Suppressor macrophage (primary cell): Measurements from ENCODE around the gene SPON1.

Experiments used
- DNase-seq, 4 experiments: peaks; one replicate each; pipeline ENCODE4 v3.0.0-alpha.2; 2020 to 2022

Gene SPON1

DNA sequence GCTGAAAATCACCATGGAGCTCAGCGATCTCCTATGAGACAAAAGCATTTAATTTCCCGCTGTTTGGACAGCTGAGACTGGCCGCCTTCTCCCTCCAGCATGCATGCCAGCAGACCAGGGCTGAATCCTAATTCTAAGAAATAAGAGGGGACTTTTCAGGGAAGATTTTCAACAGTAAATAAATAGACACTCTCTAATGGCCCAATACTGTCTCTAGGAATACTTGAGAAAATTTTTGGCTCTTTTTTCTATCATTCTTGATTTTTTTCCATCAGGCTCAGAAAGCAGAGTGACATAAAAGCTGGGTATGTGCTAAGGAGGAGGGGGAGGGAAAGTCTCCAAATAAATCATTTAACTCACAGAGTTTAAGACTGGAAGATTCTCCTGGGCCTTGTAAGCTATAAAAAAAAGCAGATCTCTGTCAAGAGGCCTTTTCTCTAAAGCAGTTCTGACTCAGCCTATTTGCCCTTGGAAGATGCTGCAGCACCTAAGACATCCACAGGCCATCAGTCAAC lies 17.6 kb upstream of the SPON1 start:
- DNase-seq = no peak

DNA sequence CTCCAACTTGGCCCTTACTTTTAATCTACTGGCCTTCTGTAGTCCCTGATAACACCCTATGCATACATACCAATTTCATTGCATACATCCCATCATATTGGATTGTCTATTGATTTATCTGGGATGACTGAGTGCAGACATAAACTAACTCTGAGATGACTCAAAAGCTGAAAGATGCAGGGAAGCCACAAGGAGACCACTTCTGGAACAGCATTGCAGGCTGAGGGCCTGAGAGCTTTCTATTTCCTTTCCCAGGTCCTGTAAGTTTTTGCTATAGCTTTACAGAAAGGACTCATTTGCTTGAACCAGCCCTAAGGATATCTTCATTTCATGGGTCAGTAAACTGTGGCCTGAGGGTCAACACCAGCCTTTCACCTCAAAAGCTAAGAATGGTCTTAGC lies 15.1 kb upstream of the SPON1 start:
- no peak for DNase-seq

DNA sequence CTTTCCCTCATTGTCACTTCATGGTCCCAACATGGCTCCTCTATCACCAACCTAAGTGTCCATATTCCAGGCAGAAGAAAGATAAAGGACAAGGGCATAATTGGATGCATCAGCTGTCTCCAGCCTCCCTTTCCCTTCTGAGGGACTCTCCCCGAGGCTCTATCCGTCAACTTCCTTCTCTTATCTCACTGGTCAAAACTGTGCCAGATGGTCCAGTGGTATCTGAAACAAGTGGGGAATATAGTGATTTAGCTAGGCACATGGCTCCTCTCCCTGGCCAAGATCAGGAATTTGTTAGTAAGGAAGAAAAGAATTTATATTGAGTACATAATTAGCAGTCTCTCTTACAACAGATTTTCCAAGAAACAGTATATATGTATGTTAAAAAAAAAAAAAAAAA lies 12.6 kb upstream of the SPON1 start:
- peak in 3 of 4 experiments; percentile 24 to 31 (median 27) for DNase-seq

DNA sequence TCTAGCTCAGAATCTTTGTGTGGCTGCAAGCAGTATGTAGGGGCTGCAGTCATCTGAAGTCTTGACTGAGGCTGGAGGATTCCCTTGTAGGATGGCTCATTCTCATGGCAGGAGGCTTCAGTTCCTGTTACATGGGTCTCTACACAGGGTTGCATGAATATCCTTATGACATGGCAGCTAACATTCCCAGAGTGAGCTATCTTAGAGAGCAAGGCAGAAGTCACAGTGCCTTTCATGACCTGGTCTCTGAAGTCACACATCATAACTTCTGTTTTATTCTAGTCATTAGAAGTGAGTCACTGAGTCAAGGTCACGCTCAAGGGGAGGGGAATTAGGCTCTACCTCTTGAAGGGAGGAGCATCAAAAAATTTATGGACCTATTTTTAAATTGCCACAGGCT lies 10.3 kb upstream of the SPON1 start:
- peak; percentile 51 to 83 (median 66) for DNase-seq

DNA sequence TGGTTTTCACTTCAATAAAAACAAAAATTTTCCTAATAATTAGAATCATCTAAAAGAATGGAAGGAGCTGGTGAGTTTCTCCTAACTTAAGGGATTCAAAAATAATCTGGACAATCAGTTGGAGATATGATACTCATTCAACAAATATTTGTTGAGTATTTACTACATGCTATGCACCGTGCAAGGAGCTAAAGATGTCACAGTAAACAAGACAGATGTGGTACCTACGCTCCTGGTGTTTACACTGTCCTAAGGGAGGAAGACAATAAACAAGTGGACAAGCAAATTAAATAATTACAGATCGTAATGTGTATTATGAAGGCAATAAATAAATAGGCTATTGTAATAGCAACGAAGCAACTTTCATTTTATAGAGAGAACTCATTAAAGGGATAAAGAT lies 9.9 kb upstream of the SPON1 start:
- no peak for DNase-seq

DNA sequence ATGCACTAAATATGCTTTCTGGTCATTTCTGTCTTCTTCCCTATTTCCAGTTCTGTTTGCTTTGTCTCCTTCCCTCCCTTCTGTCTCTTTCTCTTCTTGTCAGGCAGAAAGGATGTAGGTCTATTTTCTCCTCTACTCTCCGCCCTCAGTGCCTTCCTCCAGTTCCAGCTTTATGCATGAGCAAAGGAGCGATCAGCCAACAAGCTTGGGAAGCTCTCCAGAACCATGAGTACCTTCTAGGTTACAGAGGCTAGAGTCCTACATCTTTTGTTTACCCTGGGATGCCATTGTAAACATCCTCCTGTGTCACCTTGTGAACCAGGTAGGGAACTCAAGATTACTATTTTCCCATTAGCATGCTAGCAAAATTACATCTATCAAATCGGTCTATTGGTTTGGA lies 7.9 kb upstream of the SPON1 start:
- DNase-seq = no peak

DNA sequence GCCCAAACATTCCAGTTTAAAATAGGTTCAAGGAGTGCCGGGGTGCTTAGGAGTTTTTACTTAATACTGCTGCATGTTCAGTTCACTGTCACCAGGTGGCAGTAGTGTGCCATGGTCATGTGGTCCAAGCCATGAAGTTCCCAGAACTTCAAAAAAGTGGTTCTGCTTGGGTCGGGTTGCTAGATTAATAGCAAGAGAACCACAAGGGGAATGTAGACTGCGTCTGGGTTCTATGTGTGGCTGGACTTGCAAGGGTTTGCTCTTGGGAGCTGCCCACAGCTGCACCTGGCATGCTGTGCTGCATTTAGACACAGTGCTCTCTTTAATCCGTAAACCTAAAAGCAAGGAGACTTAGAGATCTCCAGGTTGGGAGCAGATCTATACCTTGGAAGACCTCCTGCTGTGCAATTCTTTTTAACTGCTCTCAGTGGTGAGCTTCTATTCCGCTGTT lies 6.5 kb upstream of the SPON1 start:
- peak; percentile 78 to 89 (median 80) for DNase-seq

DNA sequence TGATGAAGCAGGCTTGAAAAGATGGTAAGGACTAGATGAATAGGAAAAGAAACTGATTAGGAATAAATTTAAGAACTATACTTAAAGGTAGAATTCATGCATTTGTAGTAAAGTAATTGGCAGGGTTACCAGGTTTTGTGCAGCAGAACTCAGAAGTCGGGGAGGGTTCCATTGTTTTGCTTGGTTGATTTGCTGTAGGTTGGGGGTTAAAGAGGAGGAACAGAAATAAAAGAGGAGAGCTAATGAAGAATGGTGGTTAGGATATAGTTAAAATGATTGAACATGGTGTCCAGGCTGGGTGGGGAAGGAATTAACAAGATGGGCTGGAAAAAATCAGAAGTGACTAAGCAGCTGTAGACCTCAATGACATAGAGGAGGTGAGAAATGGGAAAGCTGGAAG lies 5.5 kb upstream of the SPON1 start:
- DNase-seq = no peak

DNA sequence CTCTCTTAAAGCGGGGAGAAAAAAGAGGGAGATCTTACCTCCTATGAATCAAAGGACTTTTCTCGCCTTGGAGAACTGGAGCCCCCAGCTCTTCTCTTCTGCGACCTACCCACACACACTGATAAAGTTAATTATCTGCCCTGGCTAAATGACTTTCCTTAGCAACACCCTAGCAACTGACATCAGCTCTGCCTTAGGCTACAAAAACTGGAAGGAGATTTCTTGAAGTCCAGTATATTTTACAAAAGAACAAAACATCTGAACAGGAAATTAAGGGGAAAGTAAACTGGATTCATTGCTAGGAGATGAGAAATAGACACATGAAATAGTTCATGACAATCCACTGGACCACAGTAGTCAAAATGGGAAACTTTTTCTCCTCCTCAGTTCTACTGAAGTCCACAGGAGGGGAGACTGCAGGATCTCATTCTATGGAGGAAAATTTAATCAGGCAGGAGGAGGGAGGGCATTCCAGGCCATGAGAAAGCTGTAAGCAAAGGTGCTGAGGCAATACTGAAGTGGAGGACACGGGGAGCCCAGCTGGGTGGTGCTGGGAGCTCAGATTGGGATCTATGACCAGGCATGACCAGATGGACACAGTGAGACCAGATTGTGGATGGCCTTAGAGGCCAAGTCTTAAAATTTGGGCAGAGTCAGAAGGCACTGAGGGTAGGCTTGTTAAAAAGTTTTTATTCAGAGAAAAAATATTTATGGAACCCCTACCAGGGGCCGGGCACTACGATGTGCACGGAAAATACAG lies 3.7 kb upstream of the SPON1 start:
- no peak for DNase-seq

DNA sequence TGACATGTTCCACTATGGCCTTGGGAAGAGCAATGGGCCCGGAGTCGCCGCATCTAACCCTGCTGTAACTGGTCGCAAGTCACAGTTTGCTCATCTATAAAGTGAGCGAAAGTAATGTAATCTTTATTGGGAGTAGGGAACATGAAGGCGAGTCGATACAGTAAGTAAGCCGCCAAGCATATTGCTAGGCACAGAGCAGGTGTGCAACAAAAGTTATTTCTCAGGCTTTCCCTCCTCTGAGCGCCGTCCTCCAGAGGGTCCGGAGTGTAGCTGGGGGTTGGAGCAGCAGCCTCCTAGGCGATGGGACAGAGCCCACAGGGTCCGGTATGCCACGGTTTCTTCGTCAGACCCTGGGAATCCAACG lies 343 bp upstream of the SPON1 start:
- no peak for DNase-seq

DNA sequence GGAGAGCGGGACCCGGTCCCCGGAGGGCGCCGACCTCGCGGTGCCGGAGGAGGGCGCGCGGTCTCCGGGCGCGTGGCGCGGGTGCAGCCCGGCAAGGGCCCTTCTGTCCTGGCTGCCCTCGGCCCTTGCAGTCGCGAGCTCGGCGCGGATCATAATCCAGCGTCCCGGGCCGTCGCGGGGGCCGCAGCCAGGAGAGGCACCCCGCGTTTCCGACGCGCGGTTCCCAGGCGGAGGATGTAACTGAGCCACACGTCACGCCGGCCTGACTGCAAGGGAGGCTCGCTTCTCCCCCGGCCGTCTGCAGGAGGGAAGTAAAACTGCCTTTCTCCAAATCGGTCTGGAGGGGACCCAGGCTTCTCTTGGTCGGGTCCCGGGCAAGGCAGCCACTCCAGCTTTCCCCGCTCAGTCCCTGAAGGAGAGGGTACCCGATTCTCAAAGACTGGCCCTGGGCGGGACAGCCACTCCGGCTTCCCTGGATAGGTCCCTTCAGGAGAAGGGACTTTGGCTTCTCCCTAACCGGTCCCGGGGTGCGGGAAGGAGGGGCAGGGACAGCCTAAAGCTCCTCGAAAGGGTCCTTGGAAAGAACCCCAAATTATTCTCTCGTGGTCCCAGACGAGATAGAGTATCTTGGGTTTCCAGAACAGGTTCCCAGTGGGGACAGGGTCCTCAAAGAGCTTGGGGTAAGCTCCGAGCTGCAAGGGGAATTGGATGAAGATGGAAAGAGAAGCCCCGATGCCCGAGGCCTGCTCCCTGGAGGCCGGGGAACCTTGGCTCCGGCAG lies 836 bp downstream of the SPON1 start:
- DNase-seq = peak in 3 of 4 experiments; percentile 27 to 69 (median 59)

DNA sequence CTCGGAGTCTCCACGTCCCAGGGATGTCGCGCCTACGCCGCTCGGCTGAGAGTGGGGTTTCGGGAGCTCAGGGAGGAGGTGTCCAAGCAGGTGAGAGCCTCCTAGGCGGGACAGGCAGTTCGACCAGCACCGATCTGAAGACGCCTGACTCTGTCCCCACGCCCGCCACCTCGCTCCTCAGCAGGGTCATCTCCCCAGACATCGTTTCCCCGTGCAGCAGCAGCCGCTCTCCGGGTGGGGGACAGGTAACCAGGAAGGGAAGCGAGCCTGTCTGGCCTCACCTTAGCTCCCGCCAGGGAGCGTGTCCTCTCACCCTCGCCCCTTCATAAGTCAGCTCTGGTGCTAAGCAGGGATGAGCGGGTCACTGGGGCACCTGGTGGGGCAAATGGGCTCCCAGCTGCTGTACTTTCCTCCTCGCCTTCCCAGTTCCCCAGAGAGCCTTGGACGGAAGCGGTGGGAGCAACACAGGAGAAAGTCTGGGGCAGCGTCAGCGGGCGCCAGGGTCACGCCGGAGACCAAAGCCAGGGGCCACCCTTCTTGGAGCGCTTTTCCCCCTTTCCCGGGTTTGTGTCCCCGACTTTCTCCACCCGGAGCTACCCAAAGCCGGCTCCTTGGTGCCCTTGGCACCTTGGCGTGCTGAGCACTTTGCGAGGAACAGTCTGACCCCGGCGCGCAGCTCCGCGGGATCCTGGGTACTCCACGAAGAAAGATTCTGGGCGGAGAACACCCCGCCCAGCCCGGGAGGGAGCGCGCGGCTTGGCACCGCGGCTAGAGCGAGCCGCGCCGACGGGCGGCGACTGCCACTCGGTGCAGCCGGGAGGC lies 1.6 kb downstream of the SPON1 start:
- peak in 1 of 4 experiments; percentile 20 for DNase-seq

DNA sequence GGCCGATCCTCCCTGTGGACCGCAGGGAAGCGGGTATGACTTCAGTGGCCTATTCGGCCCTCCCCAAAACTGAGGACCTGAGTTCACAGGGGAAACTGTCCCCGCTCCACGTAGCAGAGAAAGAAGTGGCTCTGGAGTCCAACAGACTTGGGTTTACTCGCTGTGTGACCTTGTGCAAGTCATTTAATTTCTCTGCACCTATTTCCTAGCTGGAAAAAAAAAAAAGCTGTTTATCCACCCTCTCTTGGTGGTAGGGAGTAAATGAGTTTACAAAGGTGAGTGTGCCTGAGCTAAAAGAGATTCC lies 2.2 kb downstream of the SPON1 start:
- no peak for DNase-seq

DNA sequence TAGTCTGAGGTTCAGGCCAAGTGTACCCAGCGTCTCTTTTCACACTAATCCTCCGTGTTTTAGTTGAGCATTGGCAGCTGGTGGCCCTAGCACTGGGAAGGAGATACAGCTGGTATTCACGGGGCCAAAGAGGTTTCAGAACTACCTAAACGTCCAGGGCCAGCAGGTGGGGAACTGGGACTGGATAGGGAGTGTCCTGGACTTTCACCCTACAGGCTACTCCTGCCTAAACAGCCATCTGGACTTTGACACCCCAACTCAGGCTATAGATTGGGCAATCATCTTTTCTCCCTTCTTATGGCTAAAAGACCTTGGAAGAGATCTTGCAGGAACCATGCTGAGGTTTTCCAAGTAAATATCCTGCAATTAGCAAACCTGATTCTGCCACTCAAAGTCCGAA lies 2.8 kb downstream of the SPON1 start:
- no peak for DNase-seq

DNA sequence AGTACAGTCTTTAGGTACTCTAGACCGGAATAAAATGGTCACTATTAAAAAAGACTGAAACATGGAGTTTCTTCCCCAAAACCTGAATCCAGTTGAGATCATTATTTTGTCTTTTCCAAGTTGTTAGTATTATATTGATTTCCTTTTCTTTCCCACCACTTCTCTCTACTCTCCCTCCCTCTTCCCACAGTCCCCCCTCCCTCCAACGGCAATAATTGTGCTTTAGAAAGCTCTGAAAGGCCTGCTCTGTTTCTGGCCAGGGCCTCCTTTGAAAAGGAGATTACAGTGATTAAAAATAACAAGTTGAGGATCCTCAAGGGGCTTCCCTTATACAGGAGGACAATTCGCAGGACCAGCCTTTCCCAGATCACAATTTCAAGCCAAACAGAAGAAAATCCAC lies 3.5 kb downstream of the SPON1 start:
- no peak for DNase-seq

DNA sequence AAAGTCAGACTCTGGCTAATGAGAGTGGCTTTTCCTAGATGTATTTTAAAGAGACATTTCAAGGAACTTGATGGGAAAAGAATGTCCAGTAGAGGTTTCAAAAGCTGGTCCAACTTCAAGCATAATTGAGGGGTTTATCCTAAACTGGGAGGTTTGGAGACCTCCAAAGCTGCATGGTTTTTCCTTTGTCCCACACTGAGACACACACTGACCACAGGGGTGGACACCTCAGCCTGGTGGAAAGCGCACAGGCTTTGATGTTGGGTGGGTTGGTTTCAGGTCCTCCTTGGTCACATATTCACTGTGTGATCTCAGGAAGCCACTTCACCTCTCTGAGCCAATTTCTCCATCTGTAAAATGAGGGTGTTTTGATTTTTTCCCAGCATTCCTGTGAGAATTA lies 4.0 kb downstream of the SPON1 start:
- no peak for DNase-seq

DNA sequence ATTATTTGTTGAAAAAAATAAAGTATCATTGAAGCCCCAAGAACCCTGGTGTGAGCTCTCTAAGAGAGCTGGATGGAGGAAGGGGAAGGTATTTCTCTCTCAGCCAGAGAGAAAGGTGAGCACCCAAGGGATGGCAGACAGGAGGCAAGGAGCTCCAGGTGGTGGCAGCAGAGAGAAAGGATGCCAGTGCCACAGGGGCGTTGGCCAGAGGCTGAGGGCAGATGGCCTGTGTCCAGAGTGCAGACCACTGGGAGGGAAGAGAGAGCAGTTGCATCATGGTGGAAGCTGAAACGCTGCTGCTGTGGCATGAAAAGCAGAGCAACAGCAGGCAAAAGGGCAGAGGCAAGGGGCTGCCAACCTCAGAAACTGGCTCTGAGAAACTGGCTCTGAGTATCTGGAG lies 8.5 kb downstream of the SPON1 start:
- no peak for DNase-seq

DNA sequence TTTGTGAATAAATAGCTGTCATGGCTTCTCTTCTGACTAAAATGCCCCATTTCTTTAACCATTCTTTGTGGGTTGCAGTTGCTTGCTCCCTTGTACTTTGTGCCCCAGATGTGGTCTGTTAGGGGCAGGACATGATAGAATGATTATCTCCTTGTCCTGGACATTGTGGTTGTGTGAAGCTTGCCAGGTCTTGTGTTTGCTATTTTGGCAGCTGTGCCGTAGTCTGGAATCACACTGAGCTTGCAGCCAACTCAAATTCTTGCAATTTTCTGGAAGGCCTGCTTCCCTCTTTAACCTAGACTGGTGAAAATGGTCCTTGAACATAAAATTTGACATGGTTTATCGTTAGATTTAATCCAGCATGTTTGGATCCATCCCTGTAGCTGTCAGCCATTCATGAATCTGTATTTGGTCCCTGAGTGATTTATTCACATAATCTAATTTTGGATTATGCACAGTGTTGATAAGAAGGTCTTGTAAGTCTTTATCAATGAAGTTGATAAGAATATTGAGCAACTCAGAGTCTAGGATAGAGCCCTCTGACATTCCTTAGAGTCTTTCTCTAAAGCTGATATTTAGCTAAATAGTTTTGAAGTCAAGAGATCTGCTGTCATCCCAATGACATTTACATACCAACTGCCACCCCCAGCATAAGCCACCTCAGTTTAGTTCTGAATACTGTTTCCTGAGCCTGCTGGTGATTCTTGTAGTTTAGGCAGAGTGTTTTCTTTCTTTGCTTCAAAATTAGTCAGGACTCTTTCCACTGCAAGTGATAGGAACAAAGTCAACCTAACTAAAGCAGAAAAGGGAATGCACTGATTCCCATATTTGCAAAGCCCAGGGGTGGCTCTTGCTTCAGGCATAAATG lies 9.8 kb downstream of the SPON1 start:
- no peak for DNase-seq

DNA sequence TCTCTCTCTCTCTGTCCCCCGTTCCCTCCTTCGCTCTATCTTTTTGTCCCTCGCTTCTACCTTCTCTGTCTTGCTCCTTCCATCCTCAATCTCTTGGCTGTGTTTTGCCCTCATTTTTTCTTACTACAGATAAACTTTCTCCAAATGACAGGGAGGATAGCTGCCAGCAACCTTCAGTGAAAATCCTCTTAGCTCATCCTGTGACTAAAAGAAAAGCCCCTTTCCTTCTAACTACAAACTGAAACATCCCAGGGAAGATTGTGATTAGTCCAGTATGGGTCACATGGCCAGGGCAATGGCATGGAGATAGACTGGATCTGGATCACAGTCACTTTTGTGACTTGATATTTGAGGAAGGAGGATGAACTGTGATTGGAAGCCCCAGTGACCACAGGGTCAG lies 10.4 kb downstream of the SPON1 start:
- no peak for DNase-seq

DNA sequence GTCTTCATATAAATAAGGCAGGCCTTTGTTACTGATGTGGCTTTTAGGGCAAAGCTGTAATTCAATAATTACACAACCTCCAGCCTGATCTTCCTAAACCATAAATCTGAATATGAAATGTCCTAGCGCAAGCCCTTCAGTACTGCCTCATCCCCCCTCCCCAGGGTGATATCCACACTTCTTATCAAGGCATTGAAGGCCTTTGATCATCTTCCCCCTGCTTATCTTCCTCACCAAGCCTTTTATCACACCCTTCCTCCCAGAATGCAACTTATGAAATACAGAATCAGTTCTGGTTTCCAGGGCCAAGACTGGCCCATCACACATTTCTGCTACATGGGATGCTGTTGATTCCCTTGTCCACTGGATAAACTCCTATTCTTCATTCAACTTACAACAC lies 12.1 kb downstream of the SPON1 start:
- no peak for DNase-seq

DNA sequence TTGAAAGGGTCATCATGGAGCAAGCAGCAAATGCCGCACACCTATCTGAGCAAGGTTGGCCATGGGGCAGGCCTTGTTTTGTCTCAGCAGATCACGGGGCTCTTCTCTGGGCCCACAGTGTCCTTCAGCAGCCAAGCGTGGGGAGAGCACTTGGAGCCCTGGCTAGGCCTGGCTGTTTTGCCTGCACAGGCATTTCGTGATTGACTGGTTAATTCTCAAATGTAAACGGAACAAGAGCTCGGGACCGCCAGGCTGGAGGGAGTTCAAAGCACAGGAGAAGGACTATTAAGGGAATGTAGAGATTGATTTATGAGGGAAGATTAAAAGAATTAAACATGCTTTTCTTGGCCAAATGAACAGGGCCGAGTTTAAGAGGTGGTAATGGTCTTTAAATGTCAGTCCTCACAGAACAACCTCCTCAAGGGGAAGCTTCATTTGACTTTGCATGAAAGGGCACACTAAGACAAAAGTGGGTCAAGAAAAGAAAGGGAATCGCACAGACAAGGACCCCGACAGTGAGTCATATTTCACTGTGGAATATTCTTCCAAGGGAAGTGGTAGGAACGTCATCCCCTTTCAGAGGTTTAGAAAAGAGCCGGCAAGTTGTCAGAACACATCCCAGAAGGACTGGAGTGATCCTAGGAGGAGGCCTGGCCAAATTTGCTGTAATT lies 20.7 kb downstream of the SPON1 start:
- DNase-seq = no peak
